GM12874 (cell line): Measurements from ENCODE around the gene HBP1.

Experiments used
- CTCF ChIP-seq: IDR thresholded peaks from 2 replicates; pipeline ENCODE4 v1.5.1; 2011; ENCODE audit warnings: low read depth, mild to moderate bottlenecking, control low read depth, low read length, moderate library complexity; ENCODE audit not compliant: insufficient read depth

Gene HBP1

DNA sequence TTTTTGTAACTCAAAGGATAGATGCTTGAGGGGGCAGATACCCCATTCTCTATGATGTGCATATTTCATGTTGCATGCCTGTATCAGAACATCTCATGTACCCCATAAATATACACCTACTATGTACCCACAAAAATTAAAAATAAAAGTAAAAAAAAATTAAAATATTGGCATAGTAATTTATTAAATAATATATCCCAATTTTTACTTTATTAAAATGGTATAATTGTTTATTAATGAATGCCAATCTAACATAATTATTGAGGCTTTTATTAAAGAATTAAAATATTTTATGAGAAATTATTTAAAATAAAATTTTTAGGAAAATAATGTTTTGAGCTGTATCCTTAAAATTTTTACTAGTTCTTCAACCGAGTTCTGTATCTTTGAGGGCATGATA lies 18.9 kb upstream of the HBP1 start:
- no peak for TF ChIP-seq CTCF

DNA sequence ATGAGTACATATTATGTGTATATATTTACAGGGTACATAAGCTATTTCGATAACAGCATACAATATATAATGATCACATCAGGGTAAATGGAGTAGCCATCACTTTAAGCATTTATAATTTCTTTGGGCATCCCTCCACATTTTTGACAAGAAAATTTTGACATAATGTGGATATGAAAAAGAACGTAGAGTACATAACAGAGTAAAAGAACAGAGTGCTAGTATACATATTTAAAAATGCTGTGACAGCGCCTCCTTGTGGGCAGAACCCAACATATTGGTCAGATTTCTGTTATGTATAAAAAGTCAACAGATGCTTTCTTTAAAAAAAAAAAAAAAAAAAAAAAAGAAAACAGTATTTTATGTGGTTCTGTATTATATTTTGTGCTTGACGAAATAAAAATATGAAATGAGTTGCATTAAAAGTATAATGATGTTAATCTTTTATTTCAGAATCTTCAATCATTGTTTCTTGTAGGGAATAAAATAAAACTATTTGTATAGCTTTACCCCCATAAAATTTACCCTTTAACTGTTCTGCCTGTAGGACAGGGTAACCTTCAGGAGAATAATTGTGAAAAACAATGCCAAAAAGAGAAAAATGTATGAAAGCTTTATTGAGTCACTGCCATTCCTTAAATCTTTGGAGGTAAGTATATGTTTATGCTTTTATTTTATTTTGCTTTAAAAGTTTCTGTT lies 18.3 kb upstream of the HBP1 start:
- TF ChIP-seq CTCF, result peak; percentile 36; the same call in 1 of the 2 replicates

DNA sequence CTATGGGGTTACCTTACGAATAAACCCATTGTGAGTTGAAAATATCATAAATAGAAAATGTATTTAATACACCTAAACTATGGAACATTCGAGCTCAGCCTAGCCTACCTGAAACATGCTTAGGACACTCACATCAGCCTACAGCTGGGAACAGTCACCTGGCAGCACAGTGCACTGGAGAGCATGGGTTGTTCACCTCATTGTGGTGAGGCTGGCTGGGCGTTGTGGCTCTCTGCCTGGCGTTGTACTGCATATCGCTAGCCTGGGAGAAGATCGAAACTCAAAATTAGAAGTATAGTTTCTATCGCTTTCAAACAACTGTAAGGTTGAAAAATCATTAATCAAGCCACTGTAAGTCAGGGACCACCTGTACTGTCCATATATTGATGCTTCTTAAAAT lies 17.3 kb upstream of the HBP1 start:
- TF ChIP-seq CTCF, result no peak

DNA sequence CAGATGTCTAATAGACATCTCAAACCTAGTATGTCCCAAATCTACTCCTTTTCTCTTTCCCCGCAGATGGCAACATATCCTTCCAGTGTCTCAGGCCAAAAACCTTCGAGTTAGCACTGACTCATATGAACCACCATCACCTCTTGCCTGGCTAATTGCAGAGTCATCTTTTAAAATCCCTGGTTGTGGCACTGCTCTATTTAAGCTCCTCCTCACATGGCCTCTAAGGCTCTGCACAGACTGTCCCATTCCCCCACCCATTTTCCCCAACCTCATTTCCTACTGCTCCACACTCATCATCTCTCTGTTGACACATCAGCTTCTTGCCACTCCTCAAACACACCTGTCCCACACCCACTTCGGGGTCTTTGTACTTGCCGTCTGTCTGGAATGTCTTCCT lies 16.8 kb upstream of the HBP1 start:
- no peak for TF ChIP-seq CTCF

GRCh38 chr7:107154826-107155225 lies 14.0 kb upstream of the HBP1 start:
- no peak for TF ChIP-seq CTCF

GRCh38 chr7:107157091-107157490 lies 11.7 kb upstream of the HBP1 start:
- TF ChIP-seq CTCF, result no peak

GRCh38 chr7:107158028-107158427 lies 10.8 kb upstream of the HBP1 start:
- TF ChIP-seq CTCF, result no peak
